B cell (primary cell): ENCODE measurements around the gene PRORP. TPM values are rescaled to one million over a fixed set of nuclear protein-coding genes. Genes with fewer than 3 reads are reported as not detected.

Experiments used
- ATAC-seq: fragments of 200-7000 bp; cut with Tn5 transposase; one replicate; pipeline ENCODE4 v1.10.0; 2021; ENCODE audit warnings: low read depth, mild to moderate bottlenecking, moderate number of reproducible peaks, moderate library complexity
- CTCF ChIA-PET: fragments of 350-600 bp; sonication (Branson Sonifier 250); formaldehyde crosslinking; loops from one replicate; lab custom pipeline; 2021; ENCODE audit warnings: antibody characterized with exemption, inconsistent platforms; lab: Charles Lee
- POLR2A ChIA-PET: fragments of 350-600 bp; sonication (Branson Sonifier 250); formaldehyde crosslinking; loops from one replicate; lab custom pipeline; 2021; ENCODE audit warnings: antibody characterized with exemption; lab: Charles Lee
- DNase-seq: peaks from one replicate; pipeline ENCODE4 v3.0.0; 2013
- H2AFZ ChIP-seq: 2 replicates; pipeline ENCODE4 v1.6.1; 2012; ENCODE audit warnings: mild to moderate bottlenecking, low read depth, low read length; ENCODE audit not compliant: insufficient read depth, poor library complexity, severe bottlenecking
- H3K27ac ChIP-seq, 2 donors: 1 replicate in 1 of 2; 2 replicates in 1 of 2; pipeline ENCODE4 v1.5.1; 2012 to 2013; ENCODE audit warnings: low read length in 2 of 2, mild to moderate bottlenecking in 2 of 2, moderate library complexity in 1 of 2
- H3K27me3 ChIP-seq, 4 experiments: fragments of 200-600 bp in 1 of 4; sonication (generic) in 1 of 4; replicated peaks in 1 of 4; 1 replicate in 2 of 4; 2 replicates in 2 of 4; pipeline versions ENCODE4 v1.6.1 to v1.7.0; 2013 to 2016; ENCODE audit warnings: low read length in 3 of 4, mild to moderate bottlenecking in 2 of 4, mixed read lengths in 1 of 4, moderate library complexity in 1 of 4; ENCODE audit not compliant: insufficient read depth in 4 of 4, control insufficient read depth in 3 of 4; ENCODE audit errors: control extremely low read depth in 1 of 4
- H3K36me3 ChIP-seq, 2 experiments: replicated peaks in 1 of 2; 1 replicate in 1 of 2; 2 replicates in 1 of 2; pipeline versions ENCODE4 v1.6.1 to v1.7.1; 2013; ENCODE audit warnings: low read length in 1 of 2; ENCODE audit not compliant: insufficient read depth in 2 of 2, control insufficient read depth in 1 of 2; ENCODE audit errors: control extremely low read depth in 1 of 2, extremely low read depth in 1 of 2
- H3K4me1 ChIP-seq, 2 donors: fragments of 200-600 bp in 1 of 2; sonication (generic) in 1 of 2; 1 replicate in 1 of 2; 2 replicates in 1 of 2; pipeline versions ENCODE4 v1.5.1 to v1.6.1; 2013 to 2017; ENCODE audit warnings: low read length in 2 of 2; ENCODE audit not compliant: control insufficient read depth in 2 of 2, insufficient read depth in 2 of 2
- H3K4me2 ChIP-seq: replicated peaks from 2 replicates; pipeline ENCODE3; 2012; ENCODE audit warnings: mild to moderate bottlenecking, low read depth, low read length; ENCODE audit not compliant: poor library complexity, severe bottlenecking
- H3K4me3 ChIP-seq, 5 experiments: fragments of 200-600 bp in 1 of 5; sonication (generic) in 1 of 5; 1 replicate in 3 of 5; 2 replicates in 2 of 5; pipeline versions ENCODE4 v1.5.1 to v1.7.0; 2011 to 2016; ENCODE audit warnings: low read length in 4 of 5, mild to moderate bottlenecking in 4 of 5, low read depth in 2 of 5, control low read depth in 1 of 5, moderate library complexity in 1 of 5; ENCODE audit not compliant: insufficient read depth in 1 of 5; ENCODE audit errors: control extremely low read depth in 1 of 5, extremely low read depth in 1 of 5
- H3K79me2 ChIP-seq: fragments of 200-600 bp; sonication (generic); one replicate; pipeline ENCODE4 v1.6.0; 2016; ENCODE audit warnings: low read length; ENCODE audit not compliant: control insufficient read depth, insufficient read depth
- H3K9ac ChIP-seq: fragments of 200-600 bp; sonication (generic); 2 replicates; pipeline ENCODE4 v1.6.1; 2017; ENCODE audit warnings: mild to moderate bottlenecking, low read length, moderate library complexity
- H3K9me3 ChIP-seq, 3 donors: one replicate each; pipeline versions ENCODE4 v1.6.1 to v1.7.1; 2013; ENCODE audit warnings: low read length in 2 of 3; ENCODE audit not compliant: control insufficient read depth in 2 of 3, insufficient read depth in 1 of 3; ENCODE audit errors: control extremely low read depth in 1 of 3
- H4K20me1 ChIP-seq: 2 replicates; pipeline ENCODE4 v1.6.0; 2012; ENCODE audit warnings: mild to moderate bottlenecking, low read length; ENCODE audit not compliant: insufficient read depth, control insufficient read depth, poor library complexity, severe bottlenecking
- H3K27ac Mint-ChIP-seq: one replicate; pipeline ENCODE4 v1.8.0; 2021; ENCODE audit warnings: mixed read lengths
- H3K27me3 Mint-ChIP-seq: one replicate; pipeline ENCODE4 v1.8.0; 2021; ENCODE audit warnings: mixed read lengths
- H3K4me1 Mint-ChIP-seq: one replicate; pipeline ENCODE4 v1.8.0; 2021; ENCODE audit warnings: mixed read lengths
- H3K4me3 Mint-ChIP-seq: one replicate; pipeline ENCODE4 v1.8.0; 2021; ENCODE audit warnings: mixed read lengths
- H3K9me3 Mint-ChIP-seq: one replicate; pipeline ENCODE4 v1.8.0; 2022; ENCODE audit warnings: mixed read lengths; ENCODE audit not compliant: insufficient read depth
- CTCF ChIP-seq: fragments of 200-600 bp; IDR thresholded peaks from one replicate; pipeline ENCODE4 v1.8.0; 2022; ENCODE audit warnings: antibody characterized with exemption, mild to moderate bottlenecking
- EZH2 ChIP-seq: IDR thresholded peaks from 2 replicates; pipeline ENCODE4 v1.6.1; 2012; ENCODE audit warnings: borderline replicate concordance, low read depth, mild to moderate bottlenecking, moderate library complexity, low read length; ENCODE audit not compliant: insufficient read depth, poor library complexity, severe bottlenecking
- WGBS: methylation state at CpG from one replicate; pipeline ENCODE4 v1.1.5; 2013; ENCODE audit warnings: missing lambda C conversion rate; ENCODE audit not compliant: insufficient coverage; 5-methylcytosine and 5-hydroxymethylcytosine counted together
- intact Hi-C: fragments of 100-400 bp; cut with micrococcal nuclease; formaldehyde crosslinking; loops from one replicate; pipeline ENCODE4 v1.10.0; 2022
- polyA plus RNA-seq: library from polyadenylated mRNA; depleted of rRNA; stranded (reverse); fragments of >200 nt; gene quantifications from 2 replicates; pipeline ENCODE4 v1.2.3, GENCODE V29; 2012
- total RNA-seq, 2 donors: library from RNA; stranded (reverse); fragments of 120-200 nt in 1 of 2; gene quantifications; 1 replicate in 1 of 2; 2 replicates in 1 of 2; pipeline versions ENCODE4 v1.2.3 to v1.2.4, GENCODE V29; 2013 to 2022

Gene PRORP
- total and polyA plus RNA-seq, 2 donors (not counting 1 experiment from before 2014, with no cell fraction given) = 15.0 to 16.4 TPM

- peaks cover 12 to 65% of the 10 kb centered on the region in 2 experiments for H3K36me3 ChIP-seq
- POLR2A ChIA-PET = interaction anchor here (0.6 kb wide), 1 partner anchor 284 kb away, joined by 6 read pairs; no protein-coding TSS in a partner anchor
Measured at GRCh38 chr14:35107866-35108265, 14.5 kb upstream of the PRORP start.

GRCh38 chr14:35112641-35113040 lies 9.7 kb upstream of the PRORP start:
- Mint-ChIP-seq H3K9me3 (peaks cover 2% of the 10 kb centered on the region), H3K27me3 (no peaks in the 10 kb centered on the region), H3K4me1 (peaks cover 10% of the 10 kb centered on the region), H3K4me3 (no peak overlapping the region), H3K27ac (no peak overlapping the region)
- H2AFZ ChIP-seq = no peak overlapping the region
- no peak overlapping the region for H3K27ac ChIP-seq
- no peak overlapping the region for H3K4me3 ChIP-seq
- H3K36me3 ChIP-seq = peaks cover 19 to 62% of the 10 kb centered on the region in 2 experiments
- H3K27me3 ChIP-seq = no peaks in the 10 kb centered on the region
- ChIA-PET CTCF (no interaction called here), POLR2A (no interaction called here)
- peaks cover 41% of the 10 kb centered on the region for H4K20me1 ChIP-seq
- no peak overlapping the region for H3K9ac ChIP-seq
- no peak overlapping the region for H3K4me2 ChIP-seq
- 86% methylated on average over 1 of the region's 2 CpGs for WGBS
- H3K79me2 ChIP-seq = peaks cover 32% of the 10 kb centered on the region
- no peaks in the 10 kb centered on the region for H3K4me1 ChIP-seq
- TF ChIP-seq EZH2 = no peak
- no peak for TF ChIP-seq CTCF
- intact Hi-C loops = no loop called here
- H3K9me3 ChIP-seq = peaks cover 0 to 4% (median 1%) of the 10 kb centered on the region in 3 donors
- no peak for ATAC-seq
- DNase-seq = no peak

More at GRCh38 chr14:35107866-35108265, 14.5 kb upstream of the PRORP start:
- Histone ChIP-seq H3K79me2 (peaks cover 7% of the 10 kb centered on the region), H4K20me1 (peaks cover 12% of the 10 kb centered on the region), H2AFZ (no peak overlapping the region), H3K4me2 (no peak overlapping the region), H3K4me3 (no peak overlapping the region), H3K9ac (no peak overlapping the region), H3K27me3 (no peaks in the 10 kb centered on the region), H3K9me3 (peaks cover 0 to 4% (median 0%) of the 10 kb centered on the region in 3 donors), H3K27ac (no peak overlapping the region), H3K4me1 (no peaks in the 10 kb centered on the region)
- no peak overlapping the region for H3K27ac Mint-ChIP-seq
- H3K4me1 Mint-ChIP-seq = no peaks in the 10 kb centered on the region
- ATAC-seq (no peak), DNase-seq (no peak)
- TF ChIP-seq CTCF (no peak), EZH2 (no peak)
- intact Hi-C loops = no loop called here
- peaks cover 2% of the 10 kb centered on the region for H3K9me3 Mint-ChIP-seq
- CTCF ChIA-PET = no interaction called here
- H3K4me3 Mint-ChIP-seq = no peak overlapping the region
- no peaks in the 10 kb centered on the region for H3K27me3 Mint-ChIP-seq
